ENCODE measurements around the gene DEPDC1B.
"Not testable (repeated sequence)": the region's sequence is repeated elsewhere in the genome, so short reads cannot be mapped to it uniquely, and the experiment has no call there.

DEPDC1B gene

DNA sequence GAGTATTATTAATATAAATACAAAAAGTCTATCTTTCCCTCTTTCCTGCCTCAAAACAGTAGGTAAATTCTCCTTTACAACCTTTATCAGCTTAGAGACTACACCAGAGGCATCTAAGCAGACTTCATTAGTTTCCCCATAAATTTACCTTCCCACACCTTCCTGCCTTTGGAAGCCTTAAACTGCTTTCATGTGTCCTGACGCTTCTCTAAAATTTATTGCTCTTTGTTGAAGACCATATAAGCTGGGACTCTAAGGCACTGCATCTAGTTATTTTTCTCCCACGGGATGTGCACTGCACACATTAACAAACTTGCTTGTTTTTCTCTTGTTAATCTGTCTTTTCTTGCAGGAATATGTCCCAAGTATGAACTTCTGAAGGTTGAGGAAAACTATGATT is 51.8 kb downstream of the DEPDC1B start:
- DNase-seq (ENCODE audit: low read depth, low spot score) = no peak

- DNase-seq (ENCODE audit: low read depth, low spot score) = no peak
These were observed 59.1 kb downstream of the DEPDC1B start for GRCh38 chr5:60640901-60641300.

- no peak for DNase-seq (ENCODE audit: low read depth, low spot score)
These were observed 60.4 kb downstream of the DEPDC1B start for GRCh38 chr5:60639544-60639943.

GRCh38 chr5:60638300-60638699 is 61.7 kb downstream of the DEPDC1B start:
- DNase-seq (ENCODE audit: low read depth, low spot score) = no peak

DNA sequence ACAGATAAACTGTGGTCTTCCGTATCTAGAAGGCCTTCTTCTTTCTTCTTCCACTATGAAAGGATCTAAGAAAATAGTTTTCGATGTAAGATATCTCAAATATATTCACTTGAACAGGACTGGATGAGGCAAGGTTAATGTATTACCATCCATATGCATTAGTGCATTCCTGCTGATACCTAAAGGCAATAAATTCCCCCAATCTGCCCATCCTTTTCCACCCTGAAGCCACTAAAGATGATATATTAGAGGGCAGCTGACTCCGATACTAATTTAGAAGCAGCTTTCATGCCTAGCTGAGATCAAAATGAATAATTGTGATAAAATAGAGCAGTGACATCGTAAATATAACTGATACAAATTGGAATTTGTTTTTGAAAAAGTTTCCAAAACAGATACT is 63.3 kb downstream of the DEPDC1B start:
- DNase-seq (ENCODE audit: low read depth, low spot score) = no peak

DNA sequence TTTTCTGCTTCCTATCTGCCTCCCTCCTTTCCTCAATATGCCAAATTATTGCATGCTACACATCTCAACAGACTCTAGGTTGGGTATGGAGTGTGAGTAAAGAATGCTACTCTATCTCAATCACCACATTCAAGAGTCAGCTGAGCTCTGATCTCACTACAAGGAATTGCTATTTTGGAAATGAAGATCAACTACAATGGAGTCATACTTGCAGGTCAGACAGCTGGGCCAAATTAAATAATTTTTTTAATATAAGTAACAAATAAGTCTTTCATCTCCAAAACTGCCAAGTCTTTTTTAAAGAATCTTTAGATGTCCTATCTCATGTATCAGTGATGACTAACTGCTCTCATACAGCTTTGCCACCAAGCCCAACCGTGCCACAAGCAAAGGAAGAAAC is 64.0 kb downstream of the DEPDC1B start:
- DNase-seq (ENCODE audit: low read depth, low spot score) = no peak

- DNase-seq (ENCODE audit: low read depth, low spot score) = no peak
These were observed 65.9 kb downstream of the DEPDC1B start for GRCh38 chr5:60634051-60634450.

- no peak for DNase-seq (ENCODE audit: low read depth, low spot score)
These were observed 66.6 kb downstream of the DEPDC1B start for GRCh38 chr5:60633341-60633740.

DNA sequence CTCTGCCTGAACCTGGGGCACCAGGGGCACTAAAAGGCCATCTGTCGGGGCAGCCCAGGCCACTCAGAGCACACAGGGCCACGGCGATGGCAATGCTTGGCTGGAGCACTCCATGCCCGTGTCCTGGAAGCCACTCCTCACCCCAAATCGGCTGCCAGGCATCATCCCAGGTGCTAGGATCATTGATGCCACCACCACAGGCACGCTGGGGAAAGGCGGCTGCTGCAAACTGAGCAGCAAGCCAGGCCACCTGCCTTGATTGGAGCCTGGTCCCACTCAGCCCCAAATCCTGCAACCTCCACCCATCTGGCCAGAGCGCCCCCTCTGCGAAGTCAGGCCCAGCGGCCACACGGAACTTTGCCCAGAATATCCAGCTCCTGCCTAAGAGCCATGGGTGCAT is 67.8 kb downstream of the DEPDC1B start:
- DNase-seq (ENCODE audit: low read depth, low spot score) = no peak

DNA sequence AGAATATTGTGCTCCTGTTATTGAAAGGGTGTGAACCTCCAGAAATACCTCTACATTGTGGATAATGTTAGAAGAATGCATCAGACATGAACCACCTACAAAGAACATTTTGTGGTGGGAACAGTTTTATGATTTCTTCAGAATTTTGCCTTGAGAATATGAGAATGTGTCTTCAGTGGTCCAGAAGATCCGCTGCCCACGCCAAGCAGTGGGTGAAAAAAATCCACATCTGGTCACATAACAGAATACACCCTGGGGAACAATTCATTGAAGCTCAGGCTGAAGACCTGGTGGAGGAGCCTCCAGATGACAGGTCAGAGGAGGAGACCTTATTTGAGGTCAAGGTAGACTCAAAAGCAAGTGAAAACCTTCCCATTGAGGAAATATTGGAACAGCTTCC is 69.1 kb downstream of the DEPDC1B start:
- no peak for DNase-seq (ENCODE audit: low read depth, low spot score)

- DNase-seq (ENCODE audit: low read depth, low spot score) = no peak
These were observed 69.8 kb downstream of the DEPDC1B start for GRCh38 chr5:60630179-60630578.

GRCh38 chr5:60624875-60625274 is 75.1 kb downstream of the DEPDC1B start:
- DNase-seq (ENCODE audit: low read depth, low spot score) = not testable (repeated sequence)

DNA sequence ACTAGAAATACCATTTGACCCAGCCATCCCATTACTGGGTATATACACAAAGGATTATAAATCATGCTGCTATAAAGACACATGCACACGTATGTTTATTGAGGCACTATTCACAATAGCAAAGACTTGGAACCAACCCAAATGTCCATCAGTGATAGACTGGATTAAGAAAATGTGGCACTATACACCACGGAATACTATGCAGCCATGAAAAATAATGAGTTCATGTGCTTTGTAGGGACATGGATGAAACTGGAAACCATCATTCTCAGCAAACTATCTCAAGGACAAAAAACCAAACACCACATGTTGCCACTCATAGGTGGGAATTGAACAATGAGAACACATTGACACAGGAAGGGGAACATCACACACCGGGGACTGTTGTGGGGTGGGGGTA is 79.2 kb downstream of the DEPDC1B start:
- DNase-seq (ENCODE audit: low read depth, low spot score) = not testable (repeated sequence)

DNA sequence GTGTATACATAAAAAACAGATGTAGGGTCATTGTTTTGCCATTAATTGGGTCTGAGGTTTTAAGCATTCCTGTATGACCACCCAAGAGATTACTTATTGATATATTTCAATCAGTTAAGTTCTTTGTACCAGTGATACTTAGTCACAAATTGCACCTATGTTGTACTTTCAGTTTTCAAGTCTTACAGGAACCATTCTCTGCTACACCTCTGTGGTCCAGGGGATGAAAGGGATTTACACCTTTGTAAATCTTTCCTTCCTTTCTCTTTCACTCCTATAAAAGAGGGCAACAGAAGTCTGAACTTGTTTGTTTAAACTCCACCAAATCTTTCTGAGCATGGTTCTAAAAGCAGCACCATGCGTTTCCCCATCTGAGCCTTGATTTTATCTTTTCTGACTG is 86.1 kb downstream of the DEPDC1B start:
- DNase-seq (ENCODE audit: low read depth, low spot score) = no peak

- DNase-seq (ENCODE audit: low read depth, low spot score) = no peak
These were observed 88.7 kb downstream of the DEPDC1B start for GRCh38 chr5:60611099-60611740.

- DNase-seq (ENCODE audit: low read depth, low spot score) = no peak
These were observed 95.2 kb downstream of the DEPDC1B start for GRCh38 chr5:60604771-60605170.

DNA sequence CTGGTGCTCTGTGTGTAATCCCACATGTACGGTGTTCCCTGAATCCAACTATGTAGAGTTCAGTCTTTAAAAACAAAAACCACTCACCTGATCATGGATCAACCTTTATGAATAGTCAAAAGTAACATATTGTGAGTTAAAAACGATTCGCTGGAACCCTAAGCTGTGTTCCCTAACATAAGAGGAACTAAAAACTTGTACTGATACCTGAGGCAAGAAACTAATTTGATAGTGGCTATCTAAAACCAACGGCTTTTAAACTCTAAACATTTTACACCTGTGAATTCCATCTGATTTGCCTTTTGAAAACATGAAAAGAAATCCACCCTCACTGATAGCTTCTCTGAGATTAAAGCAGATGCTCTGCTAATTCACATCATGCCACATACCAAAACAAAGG is 101.5 kb downstream of the DEPDC1B start:
- no peak for DNase-seq (ENCODE audit: low read depth, low spot score)

GRCh38 chr5:60597572-60598320 is 102.2 kb downstream of the DEPDC1B start:
- DNase-seq (ENCODE audit: low read depth, low spot score) = no peak

- DNase-seq (ENCODE audit: low read depth, low spot score) = no peak
These were observed 105.1 kb downstream of the DEPDC1B start for GRCh38 chr5:60594715-60595477.

DNA sequence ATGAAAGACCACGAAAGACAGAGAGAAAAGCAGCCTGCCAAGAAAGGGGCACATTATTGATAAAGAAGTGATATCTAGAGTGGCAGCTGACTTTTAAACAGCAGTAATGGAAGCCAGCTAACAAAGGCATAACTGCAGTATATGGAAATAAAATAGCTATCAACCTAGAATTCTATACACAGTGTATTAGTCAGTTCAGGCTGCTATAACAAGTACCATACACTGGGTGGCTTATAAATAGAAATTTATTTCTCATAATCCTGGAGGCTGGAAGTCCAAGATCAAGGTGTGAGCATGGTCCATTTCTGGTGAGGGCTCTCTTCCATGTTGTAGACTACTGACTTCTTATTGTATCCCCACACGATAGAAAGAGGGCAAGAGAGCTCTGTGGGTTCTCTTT is 109.8 kb downstream of the DEPDC1B start:
- DNase-seq (ENCODE audit: low read depth, low spot score) = no peak

- DNase-seq (ENCODE audit: low read depth, low spot score) = not testable (repeated sequence)
These were observed 112.7 kb downstream of the DEPDC1B start for GRCh38 chr5:60587312-60587711.

- DNase-seq (ENCODE audit: low read depth, low spot score) = no peak
These were observed 113.6 kb downstream of the DEPDC1B start for GRCh38 chr5:60586307-60586901.
